ENCODE results near the gene POU6F2.

GRCh38 chr7:39294022-39294421 lies 316.3 kb downstream of the POU6F2 start:
- no peak for TF ChIP-seq BHLHE40 (IDR thresholded peaks at IDR 0.05; ENCODE audit: low read depth, low read length)
- no peak for TF ChIP-seq POLR2A (IDR thresholded peaks at IDR 0.05; ENCODE audit: low read depth, low read length)
- no peak for TF ChIP-seq CTCF (conservative IDR thresholded peaks at IDR 0.05; ENCODE audit: low read depth, low read length)
- no peak for TF ChIP-seq RAD21 (IDR thresholded peaks at IDR 0.05; ENCODE audit: low read length)
- no peak for TF ChIP-seq RFX5 (IDR thresholded peaks at IDR 0.05; ENCODE audit: low read depth, low read length)
- no peak for TF ChIP-seq MAFK (IDR thresholded peaks at IDR 0.05; ENCODE audit: low read depth, low read length)
- no peak for TF ChIP-seq MAZ (IDR thresholded peaks at IDR 0.05; ENCODE audit: borderline replicate concordance, low read depth, low read length)
- no peak for TF ChIP-seq MXI1 (IDR thresholded peaks at IDR 0.05; ENCODE audit: borderline replicate concordance, low read depth, low read length)

Data from IMR-90 (cell line).